B cell (primary cell): Measurements from ENCODE around the gene MRPL22. TPM values are rescaled to one million over a fixed set of nuclear protein-coding genes. Genes with fewer than 3 reads are reported as not detected.

Experiments used
- ATAC-seq: fragments of 200-7000 bp; cut with Tn5 transposase; one replicate; pipeline ENCODE4 v1.10.0; 2021; ENCODE audit warnings: low read depth, mild to moderate bottlenecking, moderate number of reproducible peaks, moderate library complexity
- CTCF ChIA-PET: fragments of 350-600 bp; sonication (Branson Sonifier 250); formaldehyde crosslinking; loops from one replicate; lab custom pipeline; 2021; ENCODE audit warnings: antibody characterized with exemption, inconsistent platforms; lab: Charles Lee
- POLR2A ChIA-PET: fragments of 350-600 bp; sonication (Branson Sonifier 250); formaldehyde crosslinking; loops from one replicate; lab custom pipeline; 2021; ENCODE audit warnings: antibody characterized with exemption; lab: Charles Lee
- DNase-seq: peaks from one replicate; pipeline ENCODE4 v3.0.0; 2013
- H2AFZ ChIP-seq: 2 replicates; pipeline ENCODE4 v1.6.1; 2012; ENCODE audit warnings: mild to moderate bottlenecking, low read depth, low read length; ENCODE audit not compliant: insufficient read depth, poor library complexity, severe bottlenecking
- H3K27ac ChIP-seq, 2 donors: 1 replicate in 1 of 2; 2 replicates in 1 of 2; pipeline ENCODE4 v1.5.1; 2012 to 2013; ENCODE audit warnings: low read length in 2 of 2, mild to moderate bottlenecking in 2 of 2, moderate library complexity in 1 of 2
- H3K27me3 ChIP-seq, 4 experiments: fragments of 200-600 bp in 1 of 4; sonication (generic) in 1 of 4; replicated peaks in 1 of 4; 1 replicate in 2 of 4; 2 replicates in 2 of 4; pipeline versions ENCODE4 v1.6.1 to v1.7.0; 2013 to 2016; ENCODE audit warnings: low read length in 3 of 4, mild to moderate bottlenecking in 2 of 4, mixed read lengths in 1 of 4, moderate library complexity in 1 of 4; ENCODE audit not compliant: insufficient read depth in 4 of 4, control insufficient read depth in 3 of 4; ENCODE audit errors: control extremely low read depth in 1 of 4
- H3K36me3 ChIP-seq, 2 experiments: replicated peaks in 1 of 2; 1 replicate in 1 of 2; 2 replicates in 1 of 2; pipeline versions ENCODE4 v1.6.1 to v1.7.1; 2013; ENCODE audit warnings: low read length in 1 of 2; ENCODE audit not compliant: insufficient read depth in 2 of 2, control insufficient read depth in 1 of 2; ENCODE audit errors: control extremely low read depth in 1 of 2, extremely low read depth in 1 of 2
- H3K4me1 ChIP-seq, 2 donors: fragments of 200-600 bp in 1 of 2; sonication (generic) in 1 of 2; 1 replicate in 1 of 2; 2 replicates in 1 of 2; pipeline versions ENCODE4 v1.5.1 to v1.6.1; 2013 to 2017; ENCODE audit warnings: low read length in 2 of 2; ENCODE audit not compliant: control insufficient read depth in 2 of 2, insufficient read depth in 2 of 2
- H3K4me2 ChIP-seq: replicated peaks from 2 replicates; pipeline ENCODE3; 2012; ENCODE audit warnings: mild to moderate bottlenecking, low read depth, low read length; ENCODE audit not compliant: poor library complexity, severe bottlenecking
- H3K4me3 ChIP-seq, 5 experiments: fragments of 200-600 bp in 1 of 5; sonication (generic) in 1 of 5; 1 replicate in 3 of 5; 2 replicates in 2 of 5; pipeline versions ENCODE4 v1.5.1 to v1.7.0; 2011 to 2016; ENCODE audit warnings: low read length in 4 of 5, mild to moderate bottlenecking in 4 of 5, low read depth in 2 of 5, control low read depth in 1 of 5, moderate library complexity in 1 of 5; ENCODE audit not compliant: insufficient read depth in 1 of 5; ENCODE audit errors: control extremely low read depth in 1 of 5, extremely low read depth in 1 of 5
- H3K79me2 ChIP-seq: fragments of 200-600 bp; sonication (generic); one replicate; pipeline ENCODE4 v1.6.0; 2016; ENCODE audit warnings: low read length; ENCODE audit not compliant: control insufficient read depth, insufficient read depth
- H3K9ac ChIP-seq: fragments of 200-600 bp; sonication (generic); 2 replicates; pipeline ENCODE4 v1.6.1; 2017; ENCODE audit warnings: mild to moderate bottlenecking, low read length, moderate library complexity
- H3K9me3 ChIP-seq, 3 donors: one replicate each; pipeline versions ENCODE4 v1.6.1 to v1.7.1; 2013; ENCODE audit warnings: low read length in 2 of 3; ENCODE audit not compliant: control insufficient read depth in 2 of 3, insufficient read depth in 1 of 3; ENCODE audit errors: control extremely low read depth in 1 of 3
- H4K20me1 ChIP-seq: 2 replicates; pipeline ENCODE4 v1.6.0; 2012; ENCODE audit warnings: mild to moderate bottlenecking, low read length; ENCODE audit not compliant: insufficient read depth, control insufficient read depth, poor library complexity, severe bottlenecking
- H3K27ac Mint-ChIP-seq: one replicate; pipeline ENCODE4 v1.8.0; 2021; ENCODE audit warnings: mixed read lengths
- H3K27me3 Mint-ChIP-seq: one replicate; pipeline ENCODE4 v1.8.0; 2021; ENCODE audit warnings: mixed read lengths
- H3K4me1 Mint-ChIP-seq: one replicate; pipeline ENCODE4 v1.8.0; 2021; ENCODE audit warnings: mixed read lengths
- H3K4me3 Mint-ChIP-seq: one replicate; pipeline ENCODE4 v1.8.0; 2021; ENCODE audit warnings: mixed read lengths
- H3K9me3 Mint-ChIP-seq: one replicate; pipeline ENCODE4 v1.8.0; 2022; ENCODE audit warnings: mixed read lengths; ENCODE audit not compliant: insufficient read depth
- CTCF ChIP-seq: fragments of 200-600 bp; IDR thresholded peaks from one replicate; pipeline ENCODE4 v1.8.0; 2022; ENCODE audit warnings: antibody characterized with exemption, mild to moderate bottlenecking
- EZH2 ChIP-seq: IDR thresholded peaks from 2 replicates; pipeline ENCODE4 v1.6.1; 2012; ENCODE audit warnings: borderline replicate concordance, low read depth, mild to moderate bottlenecking, moderate library complexity, low read length; ENCODE audit not compliant: insufficient read depth, poor library complexity, severe bottlenecking
- WGBS: methylation state at CpG from one replicate; pipeline ENCODE4 v1.1.5; 2013; ENCODE audit warnings: missing lambda C conversion rate; ENCODE audit not compliant: insufficient coverage; 5-methylcytosine and 5-hydroxymethylcytosine counted together
- intact Hi-C: fragments of 100-400 bp; cut with micrococcal nuclease; formaldehyde crosslinking; loops from one replicate; pipeline ENCODE4 v1.10.0; 2022
- polyA plus RNA-seq: library from polyadenylated mRNA; depleted of rRNA; stranded (reverse); fragments of >200 nt; gene quantifications from 2 replicates; pipeline ENCODE4 v1.2.3, GENCODE V29; 2012
- total RNA-seq, 2 donors: library from RNA; stranded (reverse); fragments of 120-200 nt in 1 of 2; gene quantifications; 1 replicate in 1 of 2; 2 replicates in 1 of 2; pipeline versions ENCODE4 v1.2.3 to v1.2.4, GENCODE V29; 2013 to 2022

The MRPL22 gene
- total and polyA plus RNA-seq, 2 donors (not counting 1 experiment from before 2014, with no cell fraction given): 18.8 to 21.4 TPM

- H3K4me1 Mint-ChIP-seq: no peaks in the 10 kb centered on the region
- H3K27ac ChIP-seq: no peak overlapping the region
- H3K9ac ChIP-seq: no peak overlapping the region
- H4K20me1 ChIP-seq: no peaks in the 10 kb centered on the region
- peaks cover 15 to 50% of the 10 kb centered on the region in 2 experiments for H3K36me3 ChIP-seq
- DNase-seq (no peak), ATAC-seq (no peak)
- no peaks in the 10 kb centered on the region for H3K9me3 Mint-ChIP-seq
- ChIA-PET POLR2A (interaction anchor here (0.5 kb wide), 1 partner anchor 297 kb away, joined by 10 read pairs; no protein-coding TSS in a partner anchor), CTCF (interaction anchor here (1.9 kb wide), 1 partner anchor 267 kb away, joined by 7 read pairs; no protein-coding TSS in a partner anchor)
- WGBS: 100% methylated on average over 1 of the region's 3 CpGs
- H2AFZ ChIP-seq: no peak overlapping the region
- H3K27me3 Mint-ChIP-seq: no peaks in the 10 kb centered on the region
- H3K4me3 ChIP-seq: no peak overlapping the region
- H3K9me3 ChIP-seq: no peaks in the 10 kb centered on the region
- H3K4me2 ChIP-seq: no peak overlapping the region
- no peaks in the 10 kb centered on the region for H3K79me2 ChIP-seq
- no peak overlapping the region for H3K27ac Mint-ChIP-seq
- no peak for TF ChIP-seq EZH2
- TF ChIP-seq CTCF: no peak
- intact Hi-C loops: no loop called here
- no peak overlapping the region for H3K4me3 Mint-ChIP-seq
- H3K4me1 ChIP-seq: no peaks in the 10 kb centered on the region
- H3K27me3 ChIP-seq: no peaks in the 10 kb centered on the region
Measured at GRCh38 chr5:154916874-154917273, 24.0 kb upstream of the MRPL22 start.

GRCh38 chr5:154917757-154918156, 23.1 kb upstream of the MRPL22 start:
- TF ChIP-seq CTCF: no peak
- no peak for TF ChIP-seq EZH2
- H3K9me3 Mint-ChIP-seq: no peaks in the 10 kb centered on the region

More at GRCh38 chr5:154917757-154918156, 23.1 kb upstream of the MRPL22 start:
- Histone ChIP-seq H3K27ac (no peak overlapping the region), H3K4me3 (no peak overlapping the region), H3K4me2 (no peak overlapping the region), H2AFZ (no peak overlapping the region), H3K79me2 (no peaks in the 10 kb centered on the region), H3K4me1 (no peaks in the 10 kb centered on the region), H3K36me3 (peaks cover 10 to 42% of the 10 kb centered on the region in 2 experiments), H3K27me3 (no peaks in the 10 kb centered on the region), H4K20me1 (no peaks in the 10 kb centered on the region), H3K9me3 (no peaks in the 10 kb centered on the region), H3K9ac (no peak overlapping the region)
- Mint-ChIP-seq H3K4me3 (no peak overlapping the region), H3K27me3 (no peaks in the 10 kb centered on the region), H3K4me1 (no peaks in the 10 kb centered on the region), H3K27ac (no peak overlapping the region)
- 100% methylated on average over 2 of the region's 4 CpGs for WGBS
- ATAC-seq (no peak), DNase-seq (no peak)
- POLR2A ChIA-PET: no interaction called here
- intact Hi-C loops: no loop called here
- CTCF ChIA-PET: interaction anchor here (0.7 to 1.9 kb wide), 2 partner anchors 11 to 268 kb away, joined by 3 to 7 read pairs; no protein-coding TSS in a partner anchor
